ENCODE data around the gene CAMKK2.
"Not testable (repeated sequence)": the region's sequence is repeated elsewhere in the genome, so short reads cannot be mapped to it uniquely, and the experiment has no call there.

CAMKK2 gene

GRCh38 chr12:121323908-121324307 lies 27.4 kb upstream of the CAMKK2 start:
- no peak overlapping the region for H3K4me3 ChIP-seq (ENCODE audit: control insufficient read depth, low read depth, low read length)
- no peak for DNase-seq (ENCODE audit: low read depth)
- TF ChIP-seq CTCF (conservative IDR thresholded peaks at IDR 0.05; ENCODE audit: control insufficient read depth, insufficient read depth, low read depth, low read length), result no peak

DNA sequence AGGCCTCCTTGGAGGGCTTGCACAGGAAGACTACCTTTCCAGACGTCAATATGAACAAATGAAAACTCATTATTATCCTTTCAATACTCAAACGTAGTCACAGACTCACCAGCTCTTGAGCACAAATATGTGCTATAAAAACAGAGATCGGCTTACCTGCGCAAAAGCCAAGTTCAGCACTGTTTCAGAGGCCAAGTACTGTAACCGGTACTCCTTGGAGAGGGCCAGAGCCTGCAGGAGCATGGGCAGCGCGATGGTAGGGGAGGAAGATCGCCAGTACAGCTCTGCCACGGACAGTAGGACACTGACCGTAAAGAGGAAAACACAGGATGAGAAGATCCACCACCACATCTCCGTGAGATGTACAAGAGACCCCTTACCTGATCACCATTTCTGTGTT lies 21.6 kb upstream of the CAMKK2 start:
- no peak for TF ChIP-seq CTCF (conservative IDR thresholded peaks at IDR 0.05; ENCODE audit: control insufficient read depth, insufficient read depth, low read depth, low read length)
- no peak overlapping the region for H3K4me3 ChIP-seq (ENCODE audit: control insufficient read depth, low read depth, low read length)
- DNase-seq (ENCODE audit: low read depth), result no peak

DNA sequence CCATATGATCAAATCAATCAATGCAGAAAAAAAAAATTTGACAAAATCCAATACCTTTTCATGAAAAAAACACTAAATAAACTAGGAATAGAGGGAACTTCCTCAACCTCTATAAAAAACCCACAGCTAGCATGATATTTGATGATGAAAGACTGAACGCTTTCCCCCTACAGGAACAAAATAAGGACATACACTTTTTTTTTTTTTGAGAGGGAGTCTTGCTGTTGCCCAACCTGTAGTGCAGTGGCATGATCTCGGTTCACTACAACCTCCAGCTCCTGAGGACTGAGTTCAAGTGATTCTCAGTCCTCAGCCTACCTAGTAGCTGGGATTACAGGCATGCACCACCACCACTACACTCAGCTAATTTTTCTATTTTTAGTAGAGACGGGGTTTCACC lies 17.9 kb upstream of the CAMKK2 start:
- TF ChIP-seq CTCF (conservative IDR thresholded peaks at IDR 0.05; ENCODE audit: control insufficient read depth, insufficient read depth, low read depth, low read length), result no peak
- DNase-seq (ENCODE audit: low read depth), result no peak
- H3K4me3 ChIP-seq (ENCODE audit: control insufficient read depth, low read depth, low read length), result no peak overlapping the region

DNA sequence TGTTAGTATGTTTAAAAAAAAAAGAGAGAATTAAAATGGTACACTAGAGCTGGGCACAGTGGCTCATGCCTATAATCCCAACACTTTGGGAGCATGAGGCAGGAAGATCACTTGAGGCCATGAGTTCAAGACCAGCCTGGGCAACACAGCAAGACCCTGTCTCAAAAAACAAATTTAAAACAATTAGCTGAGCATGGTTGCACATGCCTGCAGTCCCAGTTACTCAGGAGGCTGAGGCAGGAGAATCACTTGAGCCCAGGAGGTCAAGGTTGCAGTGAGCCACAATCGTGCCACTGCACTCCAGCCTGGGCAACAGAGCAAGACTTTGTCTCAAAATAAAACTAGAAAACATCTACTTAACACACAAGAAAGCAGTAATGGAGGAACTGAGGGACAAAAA lies 13.7 kb upstream of the CAMKK2 start:
- H3K4me3 ChIP-seq (ENCODE audit: control insufficient read depth, low read depth, low read length); DNase-seq (ENCODE audit: low read depth): not testable (repeated sequence)

DNA sequence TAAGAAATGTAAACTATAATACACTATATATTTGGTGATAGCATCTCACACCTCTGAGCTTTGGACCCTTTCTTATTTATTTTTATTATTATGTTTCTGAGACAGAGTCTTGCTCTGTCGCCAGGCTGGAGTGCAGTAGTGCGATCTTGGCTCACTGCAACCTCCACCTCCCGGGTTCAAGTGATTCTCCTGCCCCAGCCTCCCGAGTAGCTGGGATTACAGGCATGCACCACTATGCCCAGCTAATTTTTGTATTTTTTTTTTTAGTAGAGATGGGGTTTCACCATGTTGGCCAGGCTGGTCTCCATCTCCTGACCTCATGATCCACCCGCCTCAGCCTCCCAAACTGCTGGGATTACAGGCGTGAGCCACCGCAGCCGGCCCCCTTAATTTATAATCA lies 10.9 kb upstream of the CAMKK2 start:
- not testable (repeated sequence) for DNase-seq (ENCODE audit: low read depth); H3K4me3 ChIP-seq (ENCODE audit: control insufficient read depth, low read depth, low read length)

DNA sequence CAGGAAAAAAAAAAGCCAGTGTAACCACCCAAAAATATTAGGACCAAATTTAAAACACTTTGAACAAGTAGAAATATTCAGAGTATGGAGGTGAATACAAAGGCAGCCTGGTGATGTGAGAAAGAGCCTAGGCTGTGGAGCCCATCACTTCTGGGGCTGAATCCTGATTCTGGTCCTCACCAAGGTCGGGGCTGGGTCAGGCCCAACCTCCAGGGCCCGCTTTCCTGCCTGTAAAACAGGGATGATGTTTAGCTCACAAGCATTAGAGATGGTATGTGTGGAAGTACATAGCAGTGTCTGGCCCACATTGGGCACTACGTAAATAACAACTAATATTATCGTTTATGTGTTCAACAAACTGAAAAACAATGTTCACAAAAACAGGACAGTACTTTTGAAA lies 7.8 kb upstream of the CAMKK2 start:
- no peak for DNase-seq (ENCODE audit: low read depth)

GRCh38 chr12:121301876-121302275 lies 5.4 kb upstream of the CAMKK2 start:
- TF ChIP-seq CTCF (conservative IDR thresholded peaks at IDR 0.05; ENCODE audit: control insufficient read depth, insufficient read depth, low read depth, low read length), result no peak
- H3K4me3 ChIP-seq (ENCODE audit: control insufficient read depth, low read depth, low read length), result no peak overlapping the region
- DNase-seq (ENCODE audit: low read depth), result peak; percentile 25

More for the DNA sequence above, 7.8 kb upstream of the CAMKK2 start:
- no peak for TF ChIP-seq CTCF (conservative IDR thresholded peaks at IDR 0.05; ENCODE audit: control insufficient read depth, insufficient read depth, low read depth, low read length)
- no peak overlapping the region for H3K4me3 ChIP-seq (ENCODE audit: control insufficient read depth, low read depth, low read length)

GRCh38 chr12:121300083-121300819 lies 3.7 kb upstream of the CAMKK2 start:
- no peak overlapping the region for H3K4me3 ChIP-seq (ENCODE audit: control insufficient read depth, low read depth, low read length)
- no peak for TF ChIP-seq CTCF (conservative IDR thresholded peaks at IDR 0.05; ENCODE audit: control insufficient read depth, insufficient read depth, low read depth, low read length)
- DNase-seq (ENCODE audit: low read depth), result no peak
